Suprapubic skin (tissue), 4 donors: ENCODE results near the gene GALNT9. TPM values are rescaled to one million over a fixed set of nuclear protein-coding genes. Genes with fewer than 3 reads are reported as not detected.

Source experiments
- DNase-seq, 2 donors: peaks; one replicate each; pipeline ENCODE4 v3.0.0-alpha.2; 2019; ENCODE audit warnings: low spot score in 2 of 2
- H3K27ac ChIP-seq: fragments of 200-600 bp; sonication (generic); one replicate; pipeline ENCODE4 v1.5.1; 2019
- H3K27me3 ChIP-seq: fragments of 200-600 bp; sonication (generic); one replicate; pipeline ENCODE4 v1.5.1; 2019
- H3K36me3 ChIP-seq: fragments of 200-600 bp; sonication (generic); one replicate; pipeline ENCODE4 v1.5.1; 2019
- H3K4me1 ChIP-seq: fragments of 200-600 bp; sonication (generic); one replicate; pipeline ENCODE4 v1.5.1; 2019
- H3K4me3 ChIP-seq: fragments of 200-600 bp; sonication (generic); one replicate; pipeline ENCODE4 v1.5.1; 2019; ENCODE audit warnings: mild to moderate bottlenecking
- H3K9me3 ChIP-seq: fragments of 200-600 bp; sonication (generic); one replicate; pipeline ENCODE4 v1.5.1; 2019
- CTCF ChIP-seq, 2 donors: fragments of 200-600 bp in 1 of 2; fragments of 450-650 bp in 1 of 2; sonication (generic) in 1 of 2; IDR thresholded peaks; one replicate each; pipeline ENCODE4 v1.5.1; 2016 to 2019; ENCODE audit warnings: antibody characterized with exemption in 2 of 2, mild to moderate bottlenecking in 1 of 2, moderate library complexity in 1 of 2
- EP300 ChIP-seq: sonication (generic); formaldehyde crosslinking; IDR thresholded peaks from one replicate; pipeline ENCODE4 v1.6.1; 2017; ENCODE audit warnings: antibody characterized with exemption
- POLR2A ChIP-seq, 2 donors: fragments of 450-650 bp; IDR thresholded peaks; one replicate each; pipeline ENCODE4 v1.6.1; 2017; ENCODE audit warnings: antibody characterized with exemption in 2 of 2, mild to moderate bottlenecking in 2 of 2, moderate library complexity in 2 of 2
- POLR2AphosphoS5 ChIP-seq, 3 donors: sonication (generic); formaldehyde crosslinking; IDR thresholded peaks; one replicate each; pipeline ENCODE4 v1.6.1; 2017; ENCODE audit warnings: antibody characterized with exemption in 3 of 3
- WGBS: methylation state at CpG from one replicate; pipeline ENCODE4 v1.1.5; 2018; 5-methylcytosine and 5-hydroxymethylcytosine counted together
- total RNA-seq, 4 donors: library from RNA; depleted of rRNA; stranded (reverse); fragments of >200 nt; gene quantifications; one replicate each; pipeline ENCODE4 v1.1.0, GENCODE V29; 2016

Gene GALNT9
- total RNA-seq, 4 donors from 2014 or later: not detected

DNA sequence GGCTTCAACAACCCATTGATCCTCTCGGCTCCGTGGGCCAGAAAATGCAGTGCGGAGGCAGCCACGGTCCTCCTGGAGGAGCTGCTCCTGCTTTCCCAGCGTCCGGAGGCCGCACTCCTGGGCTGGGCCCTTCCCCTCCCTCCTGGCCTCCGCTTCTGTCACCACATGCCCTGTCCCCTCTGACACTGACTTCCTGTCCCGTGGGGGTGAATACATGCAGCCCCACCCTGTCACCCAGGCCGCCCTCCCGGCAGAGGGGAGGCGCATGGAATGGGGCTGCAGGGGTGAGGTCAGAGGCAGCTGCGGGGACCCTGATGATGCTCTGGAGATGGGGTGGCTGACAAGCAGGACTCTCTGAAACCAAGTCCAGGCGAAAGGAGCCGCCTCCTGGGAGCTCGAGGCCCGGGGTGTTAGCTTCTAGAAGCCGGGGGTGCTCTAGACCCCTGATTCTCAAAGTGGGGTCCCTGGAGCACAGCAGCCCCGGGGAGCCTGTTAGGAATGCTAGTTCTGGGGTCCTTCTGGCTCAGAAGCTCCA, 152.9 kb downstream of the GALNT9 start:
- TF ChIP-seq POLR2AphosphoS5 (IDR thresholded peaks at IDR 0.05): no peak
- no peak for TF ChIP-seq POLR2A (IDR thresholded peaks at IDR 0.05)
- TF ChIP-seq EP300: no peak
- no peak for TF ChIP-seq CTCF (IDR thresholded peaks at IDR 0.05)
- H3K4me3 ChIP-seq: no peak overlapping the region
- peaks cover 3% of the 10 kb centered on the region for H3K4me1 ChIP-seq
- H3K36me3 ChIP-seq: no peaks in the 10 kb centered on the region
- no peak overlapping the region for H3K27ac ChIP-seq
- WGBS: 76% methylated on average over 12 of the region's 19 CpGs
- no peak for DNase-seq
- H3K27me3 ChIP-seq: peaks cover 88% of the 10 kb centered on the region
- no peaks in the 10 kb centered on the region for H3K9me3 ChIP-seq

DNA sequence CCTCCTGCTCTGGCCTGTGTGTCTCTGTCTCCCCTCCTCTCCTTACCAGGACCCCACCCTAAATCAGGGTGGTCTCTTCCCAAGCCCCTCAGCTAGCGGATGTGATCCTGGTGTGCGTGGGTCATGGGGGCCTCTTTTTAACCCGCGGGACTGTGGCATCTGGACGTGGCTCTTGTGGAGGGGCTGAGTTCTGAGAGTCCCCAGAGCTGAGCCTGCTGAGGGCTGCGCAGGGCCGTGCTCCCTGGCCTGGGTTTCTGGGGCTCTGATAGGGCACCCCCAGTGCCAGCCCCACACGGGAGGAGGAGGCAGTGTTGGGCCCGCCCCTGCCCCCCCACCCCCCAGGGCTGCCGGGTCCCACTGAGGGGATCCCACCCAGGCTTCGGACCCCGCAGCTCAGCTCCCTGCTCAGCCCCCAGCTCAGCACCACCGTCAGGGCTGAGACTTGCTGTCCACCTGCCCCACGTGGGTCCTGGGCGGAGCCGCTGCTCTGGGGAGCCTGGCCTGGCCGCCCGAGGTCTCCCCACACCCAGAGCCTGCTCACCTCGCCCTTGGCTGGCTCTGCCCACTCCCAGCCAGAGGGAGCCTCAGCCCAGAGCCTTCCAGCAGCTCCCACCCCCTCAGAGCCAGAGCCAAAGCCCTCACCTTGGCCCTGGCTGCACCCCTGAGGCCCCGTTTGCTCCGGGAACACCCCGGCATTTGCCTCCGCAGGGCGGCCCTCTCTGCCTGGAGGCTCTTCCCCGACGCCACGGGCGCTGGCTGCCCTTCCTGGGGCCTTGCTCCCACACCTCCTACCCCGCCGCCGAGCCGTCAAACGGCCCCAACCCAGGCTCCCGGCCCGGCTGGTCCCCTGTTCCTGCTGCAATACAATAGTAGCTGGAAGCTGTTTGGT, 153.6 kb downstream of the GALNT9 start:
- H3K4me1 ChIP-seq: peaks cover 3% of the 10 kb centered on the region
- DNase-seq: no peak
- H3K27me3 ChIP-seq: peaks cover 90% of the 10 kb centered on the region
- no peaks in the 10 kb centered on the region for H3K36me3 ChIP-seq
- 59% methylated on average over 22 of the region's 35 CpGs for WGBS
- H3K27ac ChIP-seq: no peak overlapping the region
- no peak overlapping the region for H3K4me3 ChIP-seq
- H3K9me3 ChIP-seq: no peaks in the 10 kb centered on the region
- TF ChIP-seq EP300: no peak
- no peak for TF ChIP-seq POLR2A (IDR thresholded peaks at IDR 0.05)
- no peak for TF ChIP-seq POLR2AphosphoS5 (IDR thresholded peaks at IDR 0.05)
- no peak for TF ChIP-seq CTCF (IDR thresholded peaks at IDR 0.05)

GRCh38 chr12:132174839-132175490, 154.4 kb downstream of the GALNT9 start:
- no peak for DNase-seq
- Histone ChIP-seq H3K4me3 (no peak overlapping the region), H3K27me3 (peaks cover 97% of the 10 kb centered on the region), H3K9me3 (no peaks in the 10 kb centered on the region), H3K36me3 (no peaks in the 10 kb centered on the region), H3K27ac (no peak overlapping the region), H3K4me1 (peaks cover 6% of the 10 kb centered on the region)
- TF ChIP-seq CTCF (IDR thresholded peaks at IDR 0.05) (no peak), POLR2A (IDR thresholded peaks at IDR 0.05) (no peak)
- WGBS: 67% methylated on average over 19 of the region's 25 CpGs

DNA sequence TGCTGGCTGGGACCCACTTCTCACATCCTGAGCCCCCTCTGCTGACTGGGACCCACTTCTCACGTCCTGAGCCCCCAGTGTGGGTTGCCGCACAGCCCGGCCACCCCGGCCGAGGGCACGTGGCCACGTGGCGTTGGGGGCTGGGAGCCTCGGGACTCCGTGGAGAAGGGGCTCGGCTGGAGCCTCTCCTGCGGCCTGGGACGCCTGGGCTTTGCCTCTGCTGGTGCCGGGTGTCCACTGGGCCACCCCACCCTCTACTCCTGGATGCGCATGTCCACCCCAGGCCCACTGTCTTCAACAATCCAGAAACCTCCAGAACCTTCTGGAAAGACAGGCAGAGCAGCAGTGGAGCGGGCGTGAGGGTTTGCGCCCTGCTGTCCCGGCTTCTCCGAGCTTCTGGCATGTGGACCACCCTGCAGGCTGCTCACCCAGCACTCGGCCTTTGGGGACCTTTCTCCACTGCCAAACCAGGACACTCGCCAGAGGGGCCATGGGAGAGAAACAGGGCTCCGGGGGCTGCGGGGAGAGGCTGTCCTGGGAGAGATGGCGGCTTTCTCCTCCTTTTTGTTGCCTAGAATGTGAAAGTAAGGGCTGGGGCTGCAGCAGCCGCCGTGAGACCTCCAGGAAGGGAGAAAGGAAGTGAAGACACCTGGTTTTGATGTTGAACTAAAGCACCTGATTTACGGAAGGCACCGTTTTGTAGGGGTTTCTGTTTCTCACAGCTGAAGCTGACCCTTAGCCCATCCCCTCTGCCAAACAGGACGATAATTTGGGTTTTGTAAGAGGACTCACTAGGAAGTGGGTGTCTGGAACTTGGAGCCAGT, 155.2 kb downstream of the GALNT9 start:
- 80% methylated on average over 19 of the region's 30 CpGs for WGBS
- TF ChIP-seq EP300 (no peak), POLR2AphosphoS5 (IDR thresholded peaks at IDR 0.05) (no peak), POLR2A (IDR thresholded peaks at IDR 0.05) (no peak), CTCF (IDR thresholded peaks at IDR 0.05) (no peak)
- Histone ChIP-seq H3K4me3 (no peak overlapping the region), H3K36me3 (no peaks in the 10 kb centered on the region), H3K9me3 (no peaks in the 10 kb centered on the region), H3K4me1 (peaks cover 6% of the 10 kb centered on the region), H3K27me3 (peaks cover 95% of the 10 kb centered on the region), H3K27ac (no peak overlapping the region)
- no peak for DNase-seq
